Body of pancreas (tissue), 4 donors: ENCODE measurements around the gene UCKL1. TPM values are rescaled to one million over a fixed set of nuclear protein-coding genes. Genes with fewer than 3 reads are reported as not detected.

Experiments used
- ATAC-seq: fragments of 150-250 bp; one replicate; pipeline ENCODE4 v1.9.1; 2016
- DNase-seq, 4 donors: peaks; one replicate each; pipeline ENCODE4 v3.0.0-alpha.2; 2019
- H3K27ac ChIP-seq, 4 donors: fragments of 200-600 bp; sonication (generic); 1 replicate in 3 of 4; 2 replicates in 1 of 4; pipeline versions ENCODE4 v1.5.1 to v1.6.1; 2016 to 2019; ENCODE audit warnings: mild to moderate bottlenecking in 1 of 4, mixed read lengths in 1 of 4, moderate library complexity in 1 of 4
- H3K27me3 ChIP-seq, 2 donors: fragments of 200-600 bp; sonication (generic); one replicate each; pipeline ENCODE4 v1.6.0; 2016; ENCODE audit warnings: mild to moderate bottlenecking in 1 of 2
- H3K36me3 ChIP-seq, 2 donors: fragments of 200-600 bp; sonication (generic); replicated peaks in 1 of 2; 2 replicates each; pipeline ENCODE4 v1.5.1; 2016; ENCODE audit warnings: low read depth in 2 of 2; ENCODE audit not compliant: insufficient read depth in 1 of 2
- H3K4me1 ChIP-seq: fragments of 200-600 bp; sonication (generic); one replicate; pipeline ENCODE4 v1.6.0; 2016
- H3K4me3 ChIP-seq, 2 donors: fragments of 200-600 bp; sonication (generic); 1 replicate in 1 of 2; 2 replicates in 1 of 2; pipeline ENCODE4 v1.5.1; 2016 to 2019
- H3K9me3 ChIP-seq, 3 donors: fragments of 200-600 bp; sonication (generic); 1 replicate in 2 of 3; 2 replicates in 1 of 3; pipeline ENCODE4 v1.5.1; 2016
- CTCF ChIP-seq, 7 experiments: fragments of 450-650 bp in 4 of 7; fragments of 200-600 bp in 3 of 7; sonication (generic) in 3 of 7; IDR thresholded peaks; one replicate each; pipeline ENCODE4 v1.5.1; 2016 to 2019; ENCODE audit warnings: antibody characterized with exemption in 7 of 7
- POLR2A ChIP-seq, 3 donors: fragments of 450-650 bp; IDR thresholded peaks; one replicate each; pipeline ENCODE4 v1.6.1; 2016; ENCODE audit warnings: antibody characterized with exemption in 3 of 3, mild to moderate bottlenecking in 2 of 3
- WGBS, 2 donors: methylation state at CpG; one replicate each; pipeline ENCODE4 v1.1.5; 2017; 5-methylcytosine and 5-hydroxymethylcytosine counted together
- intact Hi-C: fragments of 100-400 bp; cut with DNase I; formaldehyde crosslinking; loops from one replicate; pipeline ENCODE4 v1.15.1; 2023
- total RNA-seq, 2 donors: library from RNA; depleted of rRNA; stranded (reverse); fragments of >200 nt; gene quantifications; one replicate each; pipeline ENCODE4 v1.1.0, GENCODE V29; 2016

UCKL1 gene
- total RNA-seq, 2 donors from 2014 or later, result 21.0 to 26.0 TPM

GRCh38 chr20:63956664-63957003 lies 418 bp upstream of the UCKL1 start:
- peaks cover 52% of the 10 kb centered on the region for H3K4me1 ChIP-seq
- 2 to 5% methylated on average over 11 to 15 of the region's 15 CpGs for WGBS, 2 donors
- peak overlapping the region in 1 of 2 donors; percentile 32 for H3K4me3 ChIP-seq
- TF ChIP-seq POLR2A (IDR thresholded peaks at IDR 0.05), result no peak
- no peak for TF ChIP-seq CTCF (IDR thresholded peaks at IDR 0.05)
- no peaks in the 10 kb centered on the region for H3K27me3 ChIP-seq
- H3K27ac ChIP-seq, result peak overlapping the region in 3 of 4 donors; percentile 41 to 91 (median 63)
- peaks cover 0 to 3% of the 10 kb centered on the region in 2 donors for H3K36me3 ChIP-seq
- no peaks in the 10 kb centered on the region for H3K9me3 ChIP-seq
- DNase-seq (no peak), ATAC-seq (no peak)
- intact Hi-C loops, result no loop called here

DNA sequence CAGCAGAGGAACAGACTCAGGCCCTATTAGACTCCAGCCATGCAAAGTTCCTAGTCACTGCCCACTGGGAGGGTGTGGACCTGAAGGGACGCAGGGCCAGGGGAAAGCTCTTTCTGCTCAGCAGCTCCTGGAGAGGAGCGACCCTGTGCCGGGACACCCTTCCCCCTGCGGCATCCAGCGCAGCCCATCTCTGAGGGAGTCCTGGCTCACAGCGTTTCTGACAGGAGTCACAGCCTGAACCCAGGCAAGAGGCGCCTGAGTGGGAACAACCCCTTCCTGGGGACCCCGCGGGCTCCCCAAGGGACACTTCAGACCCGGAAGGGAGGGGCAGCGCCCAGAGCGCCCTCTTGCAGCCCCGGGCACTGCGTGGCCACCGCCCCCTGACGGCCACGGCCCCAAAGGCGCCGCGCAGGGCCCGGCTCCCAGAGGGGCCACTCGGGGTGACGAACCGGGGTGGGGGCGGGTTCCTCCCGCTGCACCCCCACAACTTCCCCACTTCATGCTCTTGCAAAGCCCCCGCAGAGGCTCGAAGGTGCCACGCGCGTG lies 862 bp downstream of the UCKL1 start:
- Histone ChIP-seq H3K27me3 (no peaks in the 10 kb centered on the region), H3K36me3 (peaks cover 0 to 3% of the 10 kb centered on the region in 2 donors), H3K27ac (peak overlapping the region; percentile 22 to 92 (median 87)), H3K9me3 (no peaks in the 10 kb centered on the region), H3K4me3 (peak overlapping the region; percentile 88 to 95), H3K4me1 (peaks cover 64% of the 10 kb centered on the region)
- TF ChIP-seq POLR2A (IDR thresholded peaks at IDR 0.05) (no peak), CTCF (IDR thresholded peaks at IDR 0.05) (peak in 6 of 7 experiments; percentile 8 to 40 (median 26))
- DNase-seq, result peak in 1 of 4 donors; percentile 54
- 1% methylated on average over 30 of the region's 31 CpGs; no CpG with 5 or more reads in 1 of the 2 donors for WGBS, 2 donors
- intact Hi-C loops, result no loop called here
- ATAC-seq, result peak; percentile 5

DNA sequence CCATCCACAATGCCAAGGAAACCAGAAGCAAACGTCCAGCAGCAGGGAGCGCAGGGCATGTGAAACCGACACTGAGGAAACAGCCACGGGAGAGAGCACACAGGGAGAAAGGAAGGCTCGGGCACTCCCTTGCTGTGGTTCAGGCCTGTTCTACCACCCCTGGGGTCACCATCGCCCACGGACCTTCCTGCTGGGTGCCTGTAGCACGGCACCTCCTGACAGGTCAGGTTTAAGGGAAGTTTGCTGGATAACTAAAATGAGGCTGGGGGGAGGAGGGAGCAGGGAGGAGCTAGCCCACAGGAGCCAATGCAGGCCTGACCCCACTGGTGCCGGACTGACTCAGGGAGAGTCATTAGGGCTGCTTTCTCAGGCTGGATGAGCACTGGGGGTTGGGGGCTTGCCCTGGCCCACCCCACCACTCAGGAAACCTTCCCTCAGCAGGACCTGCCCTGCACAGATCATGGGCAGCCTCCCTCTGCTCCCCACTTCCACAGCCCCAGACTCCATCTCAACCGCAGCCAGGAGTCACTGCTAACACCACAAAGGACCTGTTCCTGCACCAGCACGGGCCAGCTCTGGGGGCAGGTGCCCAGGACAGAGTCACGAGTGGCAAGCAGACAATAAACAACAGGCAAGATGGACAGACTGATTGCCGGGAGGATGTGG lies 2.3 kb downstream of the UCKL1 start:
- DNase-seq, result no peak
- no peak overlapping the region for H3K4me3 ChIP-seq
- no peak for ATAC-seq
- 60 to 63% methylated on average over 8 to 13 of the region's 13 CpGs for WGBS, 2 donors
- no peaks in the 10 kb centered on the region for H3K36me3 ChIP-seq
- no peak overlapping the region for H3K27ac ChIP-seq
- TF ChIP-seq CTCF (IDR thresholded peaks at IDR 0.05) (no peak), POLR2A (IDR thresholded peaks at IDR 0.05) (no peak)
- H3K4me1 ChIP-seq, result peaks cover 79% of the 10 kb centered on the region
- H3K27me3 ChIP-seq, result no peaks in the 10 kb centered on the region
- no peaks in the 10 kb centered on the region for H3K9me3 ChIP-seq
- intact Hi-C loops, result no loop called here

- 40 to 81% methylated on average over 2 to 14 of the region's 14 CpGs for WGBS, 2 donors
- ATAC-seq (no peak), DNase-seq (no peak)
- intact Hi-C loops, result no loop called here
- H3K9me3 ChIP-seq, result no peaks in the 10 kb centered on the region
- H3K27me3 ChIP-seq, result no peaks in the 10 kb centered on the region
- peak overlapping the region in 1 of 4 donors; percentile 32 for H3K27ac ChIP-seq
- H3K36me3 ChIP-seq, result no peaks in the 10 kb centered on the region
- peaks cover 88% of the 10 kb centered on the region for H3K4me1 ChIP-seq
- TF ChIP-seq POLR2A (IDR thresholded peaks at IDR 0.05), result no peak
- no peak for TF ChIP-seq CTCF (IDR thresholded peaks at IDR 0.05)
- H3K4me3 ChIP-seq, result no peak overlapping the region
These were observed 3.4 kb downstream of the UCKL1 start for GRCh38 chr20:63952769-63953168.

DNA sequence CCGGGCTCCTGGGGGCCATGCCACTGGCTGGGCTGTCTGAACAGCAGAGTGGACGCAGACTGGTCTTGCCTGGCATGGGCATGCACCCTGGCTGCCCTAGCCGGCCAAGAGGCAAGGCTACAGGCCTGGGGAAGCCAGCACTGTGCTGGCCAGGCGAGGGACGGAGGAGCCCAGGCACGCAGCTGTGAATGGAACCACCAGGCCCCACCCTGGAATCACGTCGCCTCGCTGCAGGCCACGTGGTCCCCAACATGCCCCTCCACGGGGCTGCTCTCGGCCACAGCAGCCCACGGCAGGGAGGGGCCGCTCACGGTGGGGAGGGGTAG lies 4.0 kb downstream of the UCKL1 start:
- Histone ChIP-seq H3K9me3 (no peaks in the 10 kb centered on the region), H3K27ac (peak overlapping the region in 1 of 4 donors; percentile 32), H3K4me1 (peaks cover 88% of the 10 kb centered on the region), H3K36me3 (no peaks in the 10 kb centered on the region), H3K27me3 (no peaks in the 10 kb centered on the region), H3K4me3 (no peak overlapping the region)
- WGBS, 2 donors, result 80 to 100% methylated on average over 1 to 13 of the region's 15 CpGs
- no peak for DNase-seq
- no peak for ATAC-seq
- intact Hi-C loops, result no loop called here
- TF ChIP-seq CTCF (IDR thresholded peaks at IDR 0.05), result no peak
- no peak for TF ChIP-seq POLR2A (IDR thresholded peaks at IDR 0.05)
